GM21526 (cell line): ENCODE data around the gene USP6.
"Not testable (repeated sequence)": the region's sequence is repeated elsewhere in the genome, so short reads cannot be mapped to it uniquely, and the experiment has no call there.

Source experiments
- ATAC-seq: cut with Tn5 transposase; IDR thresholded peaks from one replicate; pipeline ENCODE4 v1.9.1; 2021; ENCODE audit warnings: moderate library complexity; ENCODE audit not compliant: unreplicated experiment, low FRiP score

Gene USP6

GRCh38 chr17:5183410-5183793 is 67.6 kb downstream of the USP6 start:
- no peak for ATAC-seq

GRCh38 chr17:5184288-5184687 is 68.5 kb downstream of the USP6 start:
- no peak for ATAC-seq

GRCh38 chr17:5191541-5192417 is 75.9 kb downstream of the USP6 start, which contains the start of gene ZNF594:
ZNF594 (minus strand) TSS chr17:5191868; CDS start chr17:5184256, 7,612 bp downstream.
- peak; percentile 89 for ATAC-seq

GRCh38 chr17:5194346-5194745 is 78.5 kb downstream of the USP6 start:
- ATAC-seq, result no peak

GRCh38 chr17:5198472-5198871 is 82.6 kb downstream of the USP6 start:
- no peak for ATAC-seq

GRCh38 chr17:5200360-5200759 is 84.5 kb downstream of the USP6 start:
- ATAC-seq, result no peak

- no peak for ATAC-seq
Measured at GRCh38 chr17:5201011-5201410, 85.2 kb downstream of the USP6 start.

- ATAC-seq, result no peak
Measured at GRCh38 chr17:5203178-5203907, 87.5 kb downstream of the USP6 start.

GRCh38 chr17:5203908-5204294 is 88.1 kb downstream of the USP6 start:
- no peak for ATAC-seq

- ATAC-seq, result no peak
Measured at GRCh38 chr17:5209396-5209795, 93.6 kb downstream of the USP6 start.

- ATAC-seq, result no peak
Measured at GRCh38 chr17:5210091-5210490, 94.3 kb downstream of the USP6 start.

GRCh38 chr17:5210614-5211252 is 94.9 kb downstream of the USP6 start:
- no peak for ATAC-seq

- no peak for ATAC-seq
Measured at GRCh38 chr17:5211458-5211857, 95.6 kb downstream of the USP6 start.

GRCh38 chr17:5217562-5217961 is 101.7 kb downstream of the USP6 start:
- not testable (repeated sequence) for ATAC-seq

GRCh38 chr17:5219536-5219935 is 103.7 kb downstream of the USP6 start:
- no peak for ATAC-seq

- ATAC-seq, result no peak
Measured at GRCh38 chr17:5220074-5220473, 104.2 kb downstream of the USP6 start.

- ATAC-seq, result not testable (repeated sequence)
Measured at GRCh38 chr17:5221912-5222311, 106.1 kb downstream of the USP6 start.
